Activated T-cell treated with anti-CD3 and anti-CD28 coated beads, Interleukin-2, amount 50 U/mL, for 72 hours (primary cell): ENCODE measurements around the gene BRSK2. TPM values are rescaled to one million over a fixed set of nuclear protein-coding genes. Genes with fewer than 3 reads are reported as not detected.

Experiments
- ATAC-seq, 2 donors: fragments of 150-1000 bp; cut with Tn5 transposase; replicated peaks in 1 of 2; 2 replicates each; pipeline ENCODE4 v1.10.0; 2021; ENCODE audit warnings: moderate library complexity in 2 of 2, mild to moderate bottlenecking in 1 of 2
- DNase-seq, 2 donors: peaks; one replicate each; pipeline ENCODE4 v3.0.0; 2021 to 2022; ENCODE audit warnings: mixed read lengths in 1 of 2
- H3K27ac Mint-ChIP-seq: one replicate; pipeline ENCODE4 v1.8.0; 2022; ENCODE audit warnings: mild to moderate bottlenecking, moderate library complexity, mixed read lengths
- H3K27me3 Mint-ChIP-seq: one replicate; pipeline ENCODE4 v1.8.0; 2022; ENCODE audit warnings: low read depth, mixed read lengths
- H3K36me3 Mint-ChIP-seq, 2 donors: one replicate each; pipeline ENCODE4 v1.8.0; 2022; ENCODE audit warnings: mixed read lengths in 2 of 2, mild to moderate bottlenecking in 1 of 2; ENCODE audit not compliant: insufficient read depth in 2 of 2
- H3K4me1 Mint-ChIP-seq: one replicate; pipeline ENCODE4 v1.8.0; 2022; ENCODE audit warnings: low read depth, mixed read lengths
- H3K4me3 Mint-ChIP-seq, 2 donors: one replicate each; pipeline ENCODE4 v1.8.0; 2022; ENCODE audit warnings: mild to moderate bottlenecking in 2 of 2, mixed read lengths in 2 of 2, moderate library complexity in 2 of 2
- H3K9me3 Mint-ChIP-seq, 2 donors: one replicate each; pipeline ENCODE4 v1.8.0; 2022; ENCODE audit warnings: mixed read lengths in 2 of 2
- total RNA-seq, 2 donors: library from RNA; stranded (reverse); gene quantifications; one replicate each; pipeline ENCODE4 v1.2.3, GENCODE V29; 2022

Gene BRSK2
- total RNA-seq, 2 donors from 2014 or later, result 0.51 to 0.84 TPM

- DNase-seq (no peak), ATAC-seq (no peak)
- Mint-ChIP-seq H3K4me1 (no peaks in the 10 kb centered on the region), H3K9me3 (no peaks in the 10 kb centered on the region), H3K36me3 (no peaks in the 10 kb centered on the region), H3K27me3 (no peaks in the 10 kb centered on the region), H3K4me3 (no peak overlapping the region), H3K27ac (no peak overlapping the region)
Measured at GRCh38 chr11:1373536-1374214, 16.1 kb upstream of the BRSK2 start.

- DNase-seq, result no peak
- Mint-ChIP-seq H3K4me1 (no peaks in the 10 kb centered on the region), H3K27ac (no peak overlapping the region), H3K27me3 (peaks cover 3% of the 10 kb centered on the region), H3K36me3 (no peaks in the 10 kb centered on the region), H3K9me3 (no peaks in the 10 kb centered on the region), H3K4me3 (no peak overlapping the region)
- ATAC-seq, result no peak
Measured at GRCh38 chr11:1375161-1375954, 14.4 kb upstream of the BRSK2 start.

- H3K4me3 Mint-ChIP-seq, result no peak overlapping the region
- H3K36me3 Mint-ChIP-seq, result no peaks in the 10 kb centered on the region
- no peaks in the 10 kb centered on the region for H3K4me1 Mint-ChIP-seq
- no peak for DNase-seq
- H3K27ac Mint-ChIP-seq, result no peak overlapping the region
- ATAC-seq, result no peak
- H3K9me3 Mint-ChIP-seq, result no peaks in the 10 kb centered on the region
- H3K27me3 Mint-ChIP-seq, result peaks cover 8% of the 10 kb centered on the region
Measured at GRCh38 chr11:1375955-1376258, 13.8 kb upstream of the BRSK2 start.

GRCh38 chr11:1377231-1377780, 12.4 kb upstream of the BRSK2 start:
- ATAC-seq, result no peak
- H3K9me3 Mint-ChIP-seq, result no peaks in the 10 kb centered on the region
- no peaks in the 10 kb centered on the region for H3K36me3 Mint-ChIP-seq
- no peak for DNase-seq
- no peaks in the 10 kb centered on the region for H3K4me1 Mint-ChIP-seq
- H3K27ac Mint-ChIP-seq, result no peak overlapping the region
- H3K4me3 Mint-ChIP-seq, result no peak overlapping the region
- H3K27me3 Mint-ChIP-seq, result peaks cover 13% of the 10 kb centered on the region

GRCh38 chr11:1381793-1382425, 7.8 kb upstream of the BRSK2 start:
- Mint-ChIP-seq H3K27ac (no peak overlapping the region), H3K36me3 (no peaks in the 10 kb centered on the region), H3K4me1 (peaks cover 14% of the 10 kb centered on the region), H3K9me3 (no peaks in the 10 kb centered on the region), H3K27me3 (peaks cover 14% of the 10 kb centered on the region), H3K4me3 (peak overlapping the region; percentile 57 to 84)
- DNase-seq (no peak), ATAC-seq (no peak)

- peaks cover 14% of the 10 kb centered on the region for H3K4me1 Mint-ChIP-seq
- no peak for ATAC-seq
- H3K36me3 Mint-ChIP-seq, result no peaks in the 10 kb centered on the region
Measured at GRCh38 chr11:1382429-1382828, 7.3 kb upstream of the BRSK2 start.

GRCh38 chr11:1382831-1383607, 6.7 kb upstream of the BRSK2 start:
- ATAC-seq (peak; percentile 85 to 86), DNase-seq (peak; percentile 79 to 83)
- Mint-ChIP-seq H3K4me3 (peak overlapping the region; percentile 84 to 91), H3K27ac (peak overlapping the region; percentile 64), H3K36me3 (no peaks in the 10 kb centered on the region), H3K4me1 (peaks cover 14% of the 10 kb centered on the region), H3K27me3 (peaks cover 21% of the 10 kb centered on the region), H3K9me3 (no peaks in the 10 kb centered on the region)

More at GRCh38 chr11:1382429-1382828, 7.3 kb upstream of the BRSK2 start:
- no peak overlapping the region for H3K27ac Mint-ChIP-seq
- no peaks in the 10 kb centered on the region for H3K9me3 Mint-ChIP-seq
- peak overlapping the region; percentile 57 to 84 for H3K4me3 Mint-ChIP-seq
- peaks cover 15% of the 10 kb centered on the region for H3K27me3 Mint-ChIP-seq
- no peak for DNase-seq

GRCh38 chr11:1384199-1384970, 5.3 kb upstream of the BRSK2 start:
- H3K4me3 Mint-ChIP-seq, result peak overlapping the region; percentile 14 to 84
- peak; percentile 42 to 47 for DNase-seq
- H3K27me3 Mint-ChIP-seq, result peaks cover 22% of the 10 kb centered on the region
- no peaks in the 10 kb centered on the region for H3K9me3 Mint-ChIP-seq
- H3K4me1 Mint-ChIP-seq, result peaks cover 14% of the 10 kb centered on the region
- ATAC-seq, result no peak
- H3K27ac Mint-ChIP-seq, result no peak overlapping the region
- H3K36me3 Mint-ChIP-seq, result no peaks in the 10 kb centered on the region

GRCh38 chr11:1387521-1387920, 2.2 kb upstream of the BRSK2 start:
- no peak for ATAC-seq
- peaks cover 23% of the 10 kb centered on the region for H3K27me3 Mint-ChIP-seq
- no peak overlapping the region for H3K27ac Mint-ChIP-seq
- no peaks in the 10 kb centered on the region for H3K9me3 Mint-ChIP-seq
- no peaks in the 10 kb centered on the region for H3K36me3 Mint-ChIP-seq
- peaks cover 14% of the 10 kb centered on the region for H3K4me1 Mint-ChIP-seq
- H3K4me3 Mint-ChIP-seq, result peak overlapping the region in 1 of 2 donors; percentile 44
- DNase-seq, result no peak

GRCh38 chr11:1387961-1388762, 1.6 kb upstream of the BRSK2 start:
- H3K9me3 Mint-ChIP-seq, result no peaks in the 10 kb centered on the region
- peak overlapping the region in 1 of 2 donors; percentile 78 for H3K4me3 Mint-ChIP-seq
- peaks cover 14% of the 10 kb centered on the region for H3K4me1 Mint-ChIP-seq
- H3K36me3 Mint-ChIP-seq, result no peaks in the 10 kb centered on the region
- ATAC-seq (no peak), DNase-seq (no peak)
- H3K27me3 Mint-ChIP-seq, result peaks cover 24% of the 10 kb centered on the region
- H3K27ac Mint-ChIP-seq, result no peak overlapping the region

GRCh38 chr11:1388763-1389102, 1.0 kb upstream of the BRSK2 start:
- DNase-seq (no peak), ATAC-seq (no peak)
- Mint-ChIP-seq H3K4me3 (peak overlapping the region; percentile 71 to 78), H3K9me3 (no peaks in the 10 kb centered on the region), H3K27ac (no peak overlapping the region), H3K27me3 (peaks cover 29% of the 10 kb centered on the region), H3K36me3 (no peaks in the 10 kb centered on the region), H3K4me1 (peaks cover 9% of the 10 kb centered on the region)
